NCI-H345 (cell line): ENCODE results near the gene INTS2.
"Not testable (repeated sequence)": the region's sequence is repeated elsewhere in the genome, so short reads cannot be mapped to it uniquely, and the experiment has no call there.

Experiments
- DNase-seq: peaks from one replicate; lab custom pipeline; 2025; lab: John Stamatoyannopoulos, UW

INTS2 gene

GRCh38 chr17:61927208-61928100, at the start of gene INTS2:
TSS of gene INTS2 (minus strand) at chr17:61927982. CDS start at chr17:61926644, 1,338 bp downstream.
- peak; percentile 92 for DNase-seq

- DNase-seq = no peak
Measured at GRCh38 chr17:61974115-61974514, 46.3 kb upstream of the INTS2 start.

- DNase-seq = no peak
Measured at GRCh38 chr17:61972311-61972710, 44.5 kb upstream of the INTS2 start.

GRCh38 chr17:61970030-61970429, 42.2 kb upstream of the INTS2 start:
- no peak for DNase-seq

GRCh38 chr17:61968757-61969156, 41.0 kb upstream of the INTS2 start:
- DNase-seq = no peak

GRCh38 chr17:61967729-61968128, 39.9 kb upstream of the INTS2 start:
- DNase-seq = no peak

GRCh38 chr17:61966191-61966590, 38.4 kb upstream of the INTS2 start:
- DNase-seq = no peak

GRCh38 chr17:61955619-61956018, 27.8 kb upstream of the INTS2 start:
- no peak for DNase-seq

- DNase-seq = no peak
Measured at GRCh38 chr17:61947367-61948078, 19.7 kb upstream of the INTS2 start.

GRCh38 chr17:61946359-61946758, 18.6 kb upstream of the INTS2 start:
- no peak for DNase-seq

- no peak for DNase-seq
Measured at GRCh38 chr17:61943117-61943516, 15.3 kb upstream of the INTS2 start.

- no peak for DNase-seq
Measured at GRCh38 chr17:61942085-61942484, 14.3 kb upstream of the INTS2 start.

GRCh38 chr17:61928101-61928436, 287 bp upstream of the INTS2 start:
- DNase-seq = no peak

GRCh38 chr17:61926826-61927207, 965 bp downstream of the INTS2 start:
- no peak for DNase-seq

- DNase-seq = not testable (repeated sequence)
Measured at GRCh38 chr17:61915162-61915561, 12.6 kb downstream of the INTS2 start.

GRCh38 chr17:61908292-61909037, 19.3 kb downstream of the INTS2 start:
- no peak for DNase-seq

- no peak for DNase-seq
Measured at GRCh38 chr17:61907361-61907760, 20.4 kb downstream of the INTS2 start.

GRCh38 chr17:61904094-61904710, 23.6 kb downstream of the INTS2 start:
- DNase-seq = no peak

GRCh38 chr17:61903251-61903650, 24.5 kb downstream of the INTS2 start:
- no peak for DNase-seq

- DNase-seq = no peak
Measured at GRCh38 chr17:61897548-61898180, 30.1 kb downstream of the INTS2 start.

- DNase-seq = no peak
Measured at GRCh38 chr17:61895391-61895790, 32.4 kb downstream of the INTS2 start.

- DNase-seq = not testable (repeated sequence)
Measured at GRCh38 chr17:61894310-61894709, 33.5 kb downstream of the INTS2 start.
